ENCODE results near the gene ADGRA1.
"Not testable (repeated sequence)": the region's sequence is repeated elsewhere in the genome, so short reads cannot be mapped to it uniquely, and the experiment has no call there.

ADGRA1 gene

GRCh38 chr10:133096616-133097269 lies 9.0 kb downstream of the ADGRA1 start:
- DNase-seq (ENCODE audit: low read depth), result no peak

GRCh38 chr10:133097418-133097817 lies 9.7 kb downstream of the ADGRA1 start:
- DNase-seq (ENCODE audit: low read depth), result no peak

GRCh38 chr10:133097961-133098360 lies 10.2 kb downstream of the ADGRA1 start:
- no peak for DNase-seq (ENCODE audit: low read depth)

GRCh38 chr10:133098426-133099124 lies 10.9 kb downstream of the ADGRA1 start:
- no peak for DNase-seq (ENCODE audit: low read depth)

- no peak for DNase-seq (ENCODE audit: low read depth)
These were observed 11.8 kb downstream of the ADGRA1 start for GRCh38 chr10:133099571-133099970.

- DNase-seq (ENCODE audit: low read depth), result no peak
These were observed 12.5 kb downstream of the ADGRA1 start for GRCh38 chr10:133100186-133100585.

DNA sequence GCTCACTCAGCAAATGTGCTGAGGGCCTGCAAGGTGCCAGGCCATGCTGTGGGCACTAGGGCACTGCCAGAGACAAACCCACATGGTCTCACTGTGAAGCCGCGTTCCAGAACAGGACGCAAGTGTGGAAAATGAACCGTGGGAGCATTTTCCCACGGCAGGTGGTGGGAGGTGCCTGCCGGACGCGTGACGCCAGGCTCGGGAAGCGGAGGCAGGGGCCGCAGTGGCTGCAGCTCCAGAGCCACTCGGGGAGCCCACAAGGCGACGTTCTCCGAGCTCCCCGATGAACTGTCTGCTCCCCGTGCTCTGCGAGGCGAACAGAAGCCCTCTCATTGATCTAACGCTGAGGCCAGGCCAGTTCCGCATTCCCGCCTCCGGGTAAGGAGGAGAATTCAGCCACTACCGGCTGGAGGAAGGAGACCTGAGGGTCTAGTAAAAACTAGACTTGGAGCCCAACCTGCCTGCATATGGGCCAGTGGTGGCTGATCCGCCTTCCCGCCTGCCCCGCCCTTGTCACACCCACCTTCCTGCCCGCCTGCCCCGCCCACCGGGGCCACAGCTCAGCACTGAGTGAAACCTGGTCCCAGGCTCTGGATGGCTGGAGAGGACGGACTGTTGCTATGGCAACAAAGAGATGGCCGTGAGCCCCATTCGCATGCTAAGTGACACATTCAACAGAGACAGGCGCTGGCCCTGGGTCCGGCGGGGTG lies 13.1 kb downstream of the ADGRA1 start:
- DNase-seq (ENCODE audit: low read depth), result no peak

GRCh38 chr10:133101416-133101810 lies 13.7 kb downstream of the ADGRA1 start:
- DNase-seq (ENCODE audit: low read depth), result no peak

- DNase-seq (ENCODE audit: low read depth), result no peak
These were observed 14.8 kb downstream of the ADGRA1 start for GRCh38 chr10:133102415-133103095.

- DNase-seq (ENCODE audit: low read depth), result no peak
These were observed 15.7 kb downstream of the ADGRA1 start for GRCh38 chr10:133103311-133103910.

DNA sequence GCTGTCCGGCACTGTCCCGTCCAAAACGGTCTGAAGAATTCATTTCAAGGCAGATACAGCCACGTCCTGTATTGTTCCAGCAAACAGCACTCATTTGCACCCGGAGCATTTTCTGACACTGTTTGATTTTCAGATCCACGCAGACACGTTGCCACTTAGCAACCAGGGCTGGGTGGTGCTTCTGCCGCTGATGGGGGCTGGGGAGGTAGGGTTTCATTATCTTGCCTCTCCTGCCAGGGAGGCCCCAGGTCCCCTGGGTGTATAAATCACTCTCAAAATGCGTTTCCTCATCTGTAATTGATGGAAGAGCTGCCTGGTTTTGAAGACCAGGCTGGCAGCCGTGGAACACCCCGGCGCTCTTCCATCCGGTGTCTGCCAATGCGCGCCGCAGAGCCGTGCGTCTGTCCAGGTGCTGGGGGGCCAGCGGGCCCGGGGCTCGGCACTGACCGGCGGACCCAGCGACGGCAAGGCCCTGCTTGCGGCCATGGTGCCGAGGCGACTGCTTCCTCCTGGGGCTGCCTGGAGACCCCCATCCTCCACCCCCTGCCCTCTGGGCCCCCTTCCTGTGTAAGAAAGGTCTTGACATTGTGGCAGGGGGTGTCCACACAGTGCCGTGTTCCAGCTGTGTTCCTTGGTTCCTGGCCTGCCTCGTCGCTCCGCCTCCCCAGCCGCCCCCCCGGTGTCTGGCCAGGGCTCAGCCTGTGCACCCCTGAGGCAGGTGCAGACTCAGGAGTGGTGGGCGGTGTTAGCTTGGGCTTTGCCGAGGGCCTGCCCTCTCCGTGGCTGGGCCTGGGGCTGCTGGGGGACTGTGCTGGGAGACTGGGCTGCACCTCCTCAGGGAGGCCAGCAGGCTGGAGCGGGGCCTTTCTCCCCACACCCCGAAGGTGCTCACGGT lies 16.6 kb downstream of the ADGRA1 start:
- no peak for DNase-seq (ENCODE audit: low read depth)

GRCh38 chr10:133104963-133105640 lies 17.4 kb downstream of the ADGRA1 start:
- no peak for DNase-seq (ENCODE audit: low read depth)

- no peak for DNase-seq (ENCODE audit: low read depth)
These were observed 18.1 kb downstream of the ADGRA1 start for GRCh38 chr10:133105686-133106390.

DNA sequence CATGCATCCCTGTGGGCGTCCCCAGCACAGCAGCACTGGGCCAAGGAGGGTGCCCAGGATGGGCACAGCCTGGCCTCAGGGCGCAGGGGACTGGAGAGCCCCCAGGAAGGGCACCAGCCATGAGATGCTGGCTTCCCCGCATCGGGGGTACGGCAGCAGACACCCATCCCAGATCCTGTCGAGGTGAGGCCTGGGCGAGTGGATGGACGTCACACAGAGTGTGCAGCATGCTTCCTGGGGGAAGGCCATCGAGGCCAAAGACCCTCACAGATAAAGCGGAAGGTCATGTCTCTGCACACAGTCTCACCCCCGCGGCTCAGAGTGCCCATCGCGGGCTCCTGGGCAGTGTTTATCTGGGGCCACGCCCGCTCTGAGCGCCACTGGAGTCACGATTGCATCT lies 18.8 kb downstream of the ADGRA1 start:
- DNase-seq (ENCODE audit: low read depth), result no peak

DNA sequence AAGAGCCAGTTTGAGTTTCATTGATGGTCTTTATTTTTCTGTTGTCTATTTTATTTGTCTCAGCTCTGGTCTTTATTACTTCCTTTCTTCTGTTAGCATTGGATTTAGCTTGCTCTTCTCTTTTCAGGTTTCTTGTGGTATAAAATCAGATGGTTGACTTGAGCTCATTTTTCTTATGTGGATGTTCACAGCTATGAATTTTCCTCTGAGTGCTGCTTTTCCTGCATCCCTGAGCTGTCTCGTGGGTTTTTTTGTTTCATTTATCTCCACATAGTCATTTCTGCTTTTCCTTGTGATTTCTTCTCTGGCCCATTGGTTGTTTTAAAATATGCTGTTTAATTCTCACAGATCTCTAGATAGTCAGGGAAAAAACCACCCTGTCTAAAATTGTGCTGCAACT lies 19.7 kb downstream of the ADGRA1 start:
- DNase-seq (ENCODE audit: low read depth), result no peak

DNA sequence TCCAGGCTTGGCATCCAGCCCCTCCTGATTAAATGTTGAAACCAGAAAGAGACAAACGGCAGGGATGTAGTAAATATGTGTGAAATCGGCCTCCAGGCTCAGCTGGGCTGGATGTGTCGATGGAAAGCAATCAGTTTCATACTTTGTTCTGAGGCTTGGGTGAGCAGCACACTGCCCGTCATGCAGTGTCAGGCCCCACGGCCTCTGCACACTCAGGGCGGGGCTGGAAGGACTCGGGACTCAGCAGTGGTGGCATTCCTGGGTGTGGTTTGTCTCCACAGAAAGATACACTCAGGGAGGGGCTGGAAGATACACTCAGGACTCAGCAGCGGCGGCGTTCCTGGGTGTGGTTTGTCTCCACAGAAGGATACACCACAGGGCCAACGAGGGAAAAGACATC lies 22.0 kb downstream of the ADGRA1 start:
- DNase-seq (ENCODE audit: low read depth), result no peak

DNA sequence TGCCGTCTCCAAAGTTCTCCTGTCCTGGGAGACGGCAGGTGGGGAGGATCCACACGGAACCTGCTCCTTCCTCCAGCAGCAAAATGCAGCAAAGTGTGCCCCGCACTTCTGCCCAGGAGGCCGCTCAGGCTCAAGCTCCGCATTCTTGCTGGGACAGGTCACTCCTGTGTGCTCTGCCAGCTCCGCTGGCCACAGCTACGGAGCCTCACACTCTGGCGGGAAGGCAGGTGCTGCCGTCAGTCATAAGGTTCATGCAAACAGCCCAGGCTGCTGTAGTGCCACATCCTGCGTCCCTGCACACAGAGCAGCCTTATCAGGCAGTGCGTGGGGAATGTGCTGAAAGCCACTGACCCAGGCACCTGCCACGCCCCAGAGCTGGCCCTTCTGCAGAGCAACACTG lies 22.4 kb downstream of the ADGRA1 start:
- no peak for DNase-seq (ENCODE audit: low read depth)

GRCh38 chr10:133110609-133111275 lies 23.0 kb downstream of the ADGRA1 start:
- DNase-seq (ENCODE audit: low read depth), result no peak

GRCh38 chr10:133111640-133112039 lies 23.9 kb downstream of the ADGRA1 start:
- not testable (repeated sequence) for DNase-seq (ENCODE audit: low read depth)

Data from activated T-cell treated with anti-CD3 and anti-CD28 coated beads for 1 hour (primary cell).